ENCODE measurements around the gene PLEKHA7.

GRCh38 chr11:16979703-16980622 lies 34.3 kb downstream of the PLEKHA7 start:
- TF ChIP-seq, protein P1, sequence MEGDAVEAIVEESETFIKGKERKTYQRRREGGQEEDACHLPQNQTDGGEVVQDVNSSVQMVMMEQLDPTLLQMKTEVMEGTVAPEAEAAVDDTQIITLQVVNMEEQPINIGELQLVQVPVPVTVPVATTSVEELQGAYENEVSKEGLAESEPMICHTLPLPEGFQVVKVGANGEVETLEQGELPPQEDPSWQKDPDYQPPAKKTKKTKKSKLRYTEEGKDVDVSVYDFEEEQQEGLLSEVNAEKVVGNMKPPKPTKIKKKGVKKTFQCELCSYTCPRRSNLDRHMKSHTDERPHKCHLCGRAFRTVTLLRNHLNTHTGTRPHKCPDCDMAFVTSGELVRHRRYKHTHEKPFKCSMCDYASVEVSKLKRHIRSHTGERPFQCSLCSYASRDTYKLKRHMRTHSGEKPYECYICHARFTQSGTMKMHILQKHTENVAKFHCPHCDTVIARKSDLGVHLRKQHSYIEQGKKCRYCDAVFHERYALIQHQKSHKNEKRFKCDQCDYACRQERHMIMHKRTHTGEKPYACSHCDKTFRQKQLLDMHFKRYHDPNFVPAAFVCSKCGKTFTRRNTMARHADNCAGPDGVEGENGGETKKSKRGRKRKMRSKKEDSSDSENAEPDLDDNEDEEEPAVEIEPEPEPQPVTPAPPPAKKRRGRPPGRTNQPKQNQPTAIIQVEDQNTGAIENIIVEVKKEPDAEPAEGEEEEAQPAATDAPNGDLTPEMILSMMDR (IDR thresholded peaks at IDR 0.05): no peak
- TF ChIP-seq STAT6 (CRISPR knock-in tag; conservative IDR thresholded peaks at IDR 0.05; ENCODE audit: low read depth) (no peak), ZBTB21 (CRISPR knock-in tag; IDR thresholded peaks at IDR 0.05; ENCODE audit: borderline replicate concordance) (no peak), ATF3 (CRISPR knock-in tag; conservative IDR thresholded peaks at IDR 0.05) (no peak), MYBL2 (CRISPR knock-in tag; IDR thresholded peaks at IDR 0.05) (no peak), MAX (CRISPR knock-in tag; IDR thresholded peaks at IDR 0.05) (no peak), ZNF423 (CRISPR knock-in tag; IDR thresholded peaks at IDR 0.05) (no peak)
- TF ChIP-seq, protein P2, sequence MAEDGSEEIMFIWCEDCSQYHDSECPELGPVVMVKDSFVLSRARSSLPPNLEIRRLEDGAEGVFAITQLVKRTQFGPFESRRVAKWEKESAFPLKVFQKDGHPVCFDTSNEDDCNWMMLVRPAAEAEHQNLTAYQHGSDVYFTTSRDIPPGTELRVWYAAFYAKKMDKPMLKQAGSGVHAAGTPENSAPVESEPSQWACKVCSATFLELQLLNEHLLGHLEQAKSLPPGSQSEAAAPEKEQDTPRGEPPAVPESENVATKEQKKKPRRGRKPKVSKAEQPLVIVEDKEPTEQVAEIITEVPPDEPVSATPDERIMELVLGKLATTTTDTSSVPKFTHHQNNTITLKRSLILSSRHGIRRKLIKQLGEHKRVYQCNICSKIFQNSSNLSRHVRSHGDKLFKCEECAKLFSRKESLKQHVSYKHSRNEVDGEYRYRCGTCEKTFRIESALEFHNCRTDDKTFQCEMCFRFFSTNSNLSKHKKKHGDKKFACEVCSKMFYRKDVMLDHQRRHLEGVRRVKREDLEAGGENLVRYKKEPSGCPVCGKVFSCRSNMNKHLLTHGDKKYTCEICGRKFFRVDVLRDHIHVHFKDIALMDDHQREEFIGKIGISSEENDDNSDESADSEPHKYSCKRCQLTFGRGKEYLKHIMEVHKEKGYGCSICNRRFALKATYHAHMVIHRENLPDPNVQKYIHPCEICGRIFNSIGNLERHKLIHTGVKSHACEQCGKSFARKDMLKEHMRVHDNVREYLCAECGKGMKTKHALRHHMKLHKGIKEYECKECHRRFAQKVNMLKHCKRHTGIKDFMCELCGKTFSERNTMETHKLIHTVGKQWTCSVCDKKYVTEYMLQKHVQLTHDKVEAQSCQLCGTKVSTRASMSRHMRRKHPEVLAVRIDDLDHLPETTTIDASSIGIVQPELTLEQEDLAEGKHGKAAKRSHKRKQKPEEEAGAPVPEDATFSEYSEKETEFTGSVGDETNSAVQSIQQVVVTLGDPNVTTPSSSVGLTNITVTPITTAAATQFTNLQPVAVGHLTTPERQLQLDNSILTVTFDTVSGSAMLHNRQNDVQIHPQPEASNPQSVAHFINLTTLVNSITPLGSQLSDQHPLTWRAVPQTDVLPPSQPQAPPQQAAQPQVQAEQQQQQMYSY (CRISPR knock-in tag; IDR thresholded peaks at IDR 0.05): no peak
- TF ChIP-seq, protein P3, sequence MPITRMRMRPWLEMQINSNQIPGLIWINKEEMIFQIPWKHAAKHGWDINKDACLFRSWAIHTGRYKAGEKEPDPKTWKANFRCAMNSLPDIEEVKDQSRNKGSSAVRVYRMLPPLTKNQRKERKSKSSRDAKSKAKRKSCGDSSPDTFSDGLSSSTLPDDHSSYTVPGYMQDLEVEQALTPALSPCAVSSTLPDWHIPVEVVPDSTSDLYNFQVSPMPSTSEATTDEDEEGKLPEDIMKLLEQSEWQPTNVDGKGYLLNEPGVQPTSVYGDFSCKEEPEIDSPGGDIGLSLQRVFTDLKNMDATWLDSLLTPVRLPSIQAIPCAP (CRISPR knock-in tag; IDR thresholded peaks at IDR 0.05): no peak
- TF ChIP-seq, protein P4, sequence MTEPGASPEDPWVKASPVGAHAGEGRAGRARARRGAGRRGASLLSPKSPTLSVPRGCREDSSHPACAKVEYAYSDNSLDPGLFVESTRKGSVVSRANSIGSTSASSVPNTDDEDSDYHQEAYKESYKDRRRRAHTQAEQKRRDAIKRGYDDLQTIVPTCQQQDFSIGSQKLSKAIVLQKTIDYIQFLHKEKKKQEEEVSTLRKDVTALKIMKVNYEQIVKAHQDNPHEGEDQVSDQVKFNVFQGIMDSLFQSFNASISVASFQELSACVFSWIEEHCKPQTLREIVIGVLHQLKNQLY (CRISPR knock-in tag; IDR thresholded peaks at IDR 0.05): no peak

Data from WTC11 (cell line).